ENCODE results near the gene UROC1.

DNA sequence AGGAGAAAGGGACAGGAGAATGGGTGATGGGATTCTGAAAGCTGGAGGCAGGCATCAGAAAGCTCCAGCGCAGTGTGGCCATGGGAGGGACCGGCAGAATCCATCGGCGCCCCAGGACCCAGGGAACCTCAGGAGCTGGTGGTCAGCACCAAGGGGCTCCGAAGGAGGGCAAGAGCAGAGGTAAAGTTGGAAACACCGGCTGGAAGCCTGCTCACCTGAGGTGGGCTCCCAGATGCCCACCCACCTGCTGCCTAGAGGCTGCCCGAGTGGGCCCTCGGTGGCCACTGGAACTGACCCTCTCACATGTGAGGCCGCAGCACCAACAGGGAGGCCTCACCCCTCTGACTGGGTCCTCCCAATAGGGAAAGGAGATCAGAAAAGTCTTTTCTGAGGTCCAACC lies 31.6 kb downstream of the UROC1 start:
- TF ChIP-seq SMC3 (IDR thresholded peaks at IDR 0.05; ENCODE audit: low read depth, low read length) = no peak
- TF ChIP-seq RFX5 (IDR thresholded peaks at IDR 0.05; ENCODE audit: low read depth, low read length) = no peak
- TF ChIP-seq, protein P1, sequence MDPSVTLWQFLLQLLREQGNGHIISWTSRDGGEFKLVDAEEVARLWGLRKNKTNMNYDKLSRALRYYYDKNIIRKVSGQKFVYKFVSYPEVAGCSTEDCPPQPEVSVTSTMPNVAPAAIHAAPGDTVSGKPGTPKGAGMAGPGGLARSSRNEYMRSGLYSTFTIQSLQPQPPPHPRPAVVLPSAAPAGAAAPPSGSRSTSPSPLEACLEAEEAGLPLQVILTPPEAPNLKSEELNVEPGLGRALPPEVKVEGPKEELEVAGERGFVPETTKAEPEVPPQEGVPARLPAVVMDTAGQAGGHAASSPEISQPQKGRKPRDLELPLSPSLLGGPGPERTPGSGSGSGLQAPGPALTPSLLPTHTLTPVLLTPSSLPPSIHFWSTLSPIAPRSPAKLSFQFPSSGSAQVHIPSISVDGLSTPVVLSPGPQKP (IDR thresholded peaks at IDR 0.05; ENCODE audit: borderline replicate concordance, low read depth, low read length) = no peak
- TF ChIP-seq, protein P2, sequence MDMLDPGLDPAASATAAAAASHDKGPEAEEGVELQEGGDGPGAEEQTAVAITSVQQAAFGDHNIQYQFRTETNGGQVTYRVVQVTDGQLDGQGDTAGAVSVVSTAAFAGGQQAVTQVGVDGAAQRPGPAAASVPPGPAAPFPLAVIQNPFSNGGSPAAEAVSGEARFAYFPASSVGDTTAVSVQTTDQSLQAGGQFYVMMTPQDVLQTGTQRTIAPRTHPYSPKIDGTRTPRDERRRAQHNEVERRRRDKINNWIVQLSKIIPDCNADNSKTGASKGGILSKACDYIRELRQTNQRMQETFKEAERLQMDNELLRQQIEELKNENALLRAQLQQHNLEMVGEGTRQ (IDR thresholded peaks at IDR 0.05; ENCODE audit: low read depth, low read length) = no peak
- TF ChIP-seq RAD21 (IDR thresholded peaks at IDR 0.05; ENCODE audit: low read length) = no peak
- TF ChIP-seq, protein P3, sequence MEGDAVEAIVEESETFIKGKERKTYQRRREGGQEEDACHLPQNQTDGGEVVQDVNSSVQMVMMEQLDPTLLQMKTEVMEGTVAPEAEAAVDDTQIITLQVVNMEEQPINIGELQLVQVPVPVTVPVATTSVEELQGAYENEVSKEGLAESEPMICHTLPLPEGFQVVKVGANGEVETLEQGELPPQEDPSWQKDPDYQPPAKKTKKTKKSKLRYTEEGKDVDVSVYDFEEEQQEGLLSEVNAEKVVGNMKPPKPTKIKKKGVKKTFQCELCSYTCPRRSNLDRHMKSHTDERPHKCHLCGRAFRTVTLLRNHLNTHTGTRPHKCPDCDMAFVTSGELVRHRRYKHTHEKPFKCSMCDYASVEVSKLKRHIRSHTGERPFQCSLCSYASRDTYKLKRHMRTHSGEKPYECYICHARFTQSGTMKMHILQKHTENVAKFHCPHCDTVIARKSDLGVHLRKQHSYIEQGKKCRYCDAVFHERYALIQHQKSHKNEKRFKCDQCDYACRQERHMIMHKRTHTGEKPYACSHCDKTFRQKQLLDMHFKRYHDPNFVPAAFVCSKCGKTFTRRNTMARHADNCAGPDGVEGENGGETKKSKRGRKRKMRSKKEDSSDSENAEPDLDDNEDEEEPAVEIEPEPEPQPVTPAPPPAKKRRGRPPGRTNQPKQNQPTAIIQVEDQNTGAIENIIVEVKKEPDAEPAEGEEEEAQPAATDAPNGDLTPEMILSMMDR (conservative IDR thresholded peaks at IDR 0.05; ENCODE audit: low read depth, low read length) = no peak
- no peak for TF ChIP-seq MXI1 (IDR thresholded peaks at IDR 0.05; ENCODE audit: borderline replicate concordance, low read depth, low read length)
- TF ChIP-seq BHLHE40 (IDR thresholded peaks at IDR 0.05; ENCODE audit: low read depth, low read length) = no peak
- no peak for TF ChIP-seq MAFK (IDR thresholded peaks at IDR 0.05; ENCODE audit: low read depth, low read length)
